AG10803 (cell line): ENCODE data around the gene BPIFA1.

ENCODE experiments used
- DNase-seq: peaks from one replicate; pipeline ENCODE4 v3.0.0; 2010; ENCODE audit warnings: low read depth
- H3K4me3 ChIP-seq: 2 replicates; pipeline ENCODE4 v1.5.1; 2011; ENCODE audit warnings: mild to moderate bottlenecking, low read length, control low read depth
- TF ChIP-seq, protein P1 (sequence below): conservative IDR thresholded peaks from 2 replicates; pipeline ENCODE4 v1.5.1; 2011; ENCODE audit warnings: mild to moderate bottlenecking, low read length, control low read depth, inconsistent platforms

BPIFA1 gene

DNA sequence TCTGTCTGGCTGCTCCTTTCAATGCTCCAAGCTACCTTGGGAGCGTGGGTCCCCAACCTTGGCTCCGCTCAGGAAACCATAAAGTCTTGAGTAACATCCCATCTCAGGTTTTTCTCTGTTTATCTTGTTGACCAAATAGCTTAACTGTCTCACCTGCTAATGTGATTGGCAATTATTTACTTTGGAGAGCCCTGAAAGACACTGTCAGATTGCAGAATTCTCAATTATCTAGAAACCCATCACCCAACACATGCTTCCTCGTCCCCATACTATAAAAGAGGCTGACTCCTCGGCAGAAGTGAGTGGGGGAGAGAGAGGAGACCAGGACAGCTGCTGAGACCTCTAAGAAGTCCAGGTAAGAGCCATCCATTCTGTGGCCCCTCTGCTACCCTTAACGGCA is at the start of gene BPIFA1:
Gene BPIFA1, plus strand, starts transcription at position 301 of the 400 bp plus-strand sequence. CDS start 1,716 bp downstream, outside the sequence.
- TF ChIP-seq, protein P1, sequence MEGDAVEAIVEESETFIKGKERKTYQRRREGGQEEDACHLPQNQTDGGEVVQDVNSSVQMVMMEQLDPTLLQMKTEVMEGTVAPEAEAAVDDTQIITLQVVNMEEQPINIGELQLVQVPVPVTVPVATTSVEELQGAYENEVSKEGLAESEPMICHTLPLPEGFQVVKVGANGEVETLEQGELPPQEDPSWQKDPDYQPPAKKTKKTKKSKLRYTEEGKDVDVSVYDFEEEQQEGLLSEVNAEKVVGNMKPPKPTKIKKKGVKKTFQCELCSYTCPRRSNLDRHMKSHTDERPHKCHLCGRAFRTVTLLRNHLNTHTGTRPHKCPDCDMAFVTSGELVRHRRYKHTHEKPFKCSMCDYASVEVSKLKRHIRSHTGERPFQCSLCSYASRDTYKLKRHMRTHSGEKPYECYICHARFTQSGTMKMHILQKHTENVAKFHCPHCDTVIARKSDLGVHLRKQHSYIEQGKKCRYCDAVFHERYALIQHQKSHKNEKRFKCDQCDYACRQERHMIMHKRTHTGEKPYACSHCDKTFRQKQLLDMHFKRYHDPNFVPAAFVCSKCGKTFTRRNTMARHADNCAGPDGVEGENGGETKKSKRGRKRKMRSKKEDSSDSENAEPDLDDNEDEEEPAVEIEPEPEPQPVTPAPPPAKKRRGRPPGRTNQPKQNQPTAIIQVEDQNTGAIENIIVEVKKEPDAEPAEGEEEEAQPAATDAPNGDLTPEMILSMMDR = no peak
- no peak for DNase-seq
- H3K4me3 ChIP-seq = no peak within 1 kb of the TSS

DNA sequence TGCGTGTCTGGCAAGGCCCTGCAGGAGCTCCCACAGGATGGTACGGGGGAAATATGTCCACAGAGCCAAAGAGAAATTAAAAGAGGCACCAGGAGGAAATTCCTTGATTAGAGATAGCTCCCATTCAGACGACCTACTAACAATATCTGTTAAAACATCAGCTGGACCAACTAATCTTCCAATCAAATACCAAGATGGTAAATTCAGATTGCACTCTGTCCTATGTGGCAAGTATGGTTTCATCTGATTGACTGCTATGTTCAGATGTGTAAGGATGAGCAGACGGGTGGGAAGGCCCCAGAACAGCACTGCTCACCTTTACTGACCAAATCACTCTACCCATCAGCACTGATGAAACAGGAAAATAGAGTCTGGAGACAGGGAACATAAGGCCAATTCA is 48.3 kb upstream of the BPIFA1 start:
- H3K4me3 ChIP-seq = no peak overlapping the region
- no peak for DNase-seq
- TF ChIP-seq, protein P1 = no peak

DNA sequence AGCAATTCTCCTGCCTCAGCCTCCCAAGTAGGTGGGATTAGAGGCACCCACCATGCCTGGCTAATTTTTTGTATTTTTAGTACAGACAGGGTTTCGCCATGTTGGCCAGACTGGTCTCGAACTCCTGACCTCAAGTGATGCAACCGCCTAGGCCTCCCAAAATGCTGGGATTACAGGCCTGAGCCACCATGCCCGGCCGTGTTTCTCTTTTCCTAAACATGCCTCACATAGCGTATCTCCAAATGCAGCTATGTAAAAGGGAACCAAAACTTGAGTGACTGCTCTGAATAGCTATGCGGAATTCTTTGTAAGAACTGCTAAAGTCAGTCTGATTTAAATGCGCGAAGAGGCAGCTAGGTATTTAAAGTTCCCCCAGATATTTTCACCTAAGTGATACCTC is 47.4 kb upstream of the BPIFA1 start:
- no peak overlapping the region for H3K4me3 ChIP-seq
- TF ChIP-seq, protein P1 = no peak
- DNase-seq = no peak

DNA sequence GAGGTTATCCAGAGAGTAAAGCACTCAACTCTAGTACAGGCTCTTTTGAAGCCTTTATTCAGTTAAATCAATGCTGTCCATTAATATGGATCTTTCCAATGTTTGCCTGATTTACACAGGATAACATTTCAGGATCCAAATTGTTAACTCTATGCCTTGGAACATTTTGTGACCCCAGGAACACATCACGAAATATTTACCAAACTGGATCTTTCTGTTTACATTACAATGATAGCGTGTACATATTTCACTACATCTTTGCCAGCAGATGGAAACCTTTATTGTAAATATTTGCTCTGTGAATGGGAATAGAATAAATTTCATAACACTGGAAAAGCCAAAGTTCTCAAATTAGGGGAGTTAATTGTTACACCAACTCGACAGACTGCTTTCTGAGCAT is 44.3 kb upstream of the BPIFA1 start:
- H3K4me3 ChIP-seq = no peak overlapping the region
- DNase-seq = no peak
- TF ChIP-seq, protein P1 = no peak

DNA sequence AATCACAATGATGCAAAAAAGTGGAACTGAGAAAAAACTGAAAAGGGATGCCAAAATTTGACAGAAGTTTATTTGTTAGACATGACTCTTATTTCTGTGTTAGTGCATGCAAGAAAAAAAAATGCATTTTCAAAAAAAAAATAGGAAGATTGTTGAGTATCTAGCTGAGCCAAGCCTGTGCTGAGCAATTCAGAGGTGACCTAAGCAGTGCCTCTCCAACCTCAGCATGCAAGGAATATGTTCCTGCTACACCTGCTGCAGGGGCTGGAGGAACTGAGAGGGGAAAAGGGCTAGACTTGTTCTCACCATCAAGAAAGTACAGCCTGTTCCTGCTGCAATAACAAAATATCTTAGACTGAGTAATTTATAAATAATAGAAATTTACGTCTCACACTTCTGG is 43.8 kb upstream of the BPIFA1 start:
- TF ChIP-seq, protein P1 = no peak
- no peak overlapping the region for H3K4me3 ChIP-seq
- DNase-seq = no peak

DNA sequence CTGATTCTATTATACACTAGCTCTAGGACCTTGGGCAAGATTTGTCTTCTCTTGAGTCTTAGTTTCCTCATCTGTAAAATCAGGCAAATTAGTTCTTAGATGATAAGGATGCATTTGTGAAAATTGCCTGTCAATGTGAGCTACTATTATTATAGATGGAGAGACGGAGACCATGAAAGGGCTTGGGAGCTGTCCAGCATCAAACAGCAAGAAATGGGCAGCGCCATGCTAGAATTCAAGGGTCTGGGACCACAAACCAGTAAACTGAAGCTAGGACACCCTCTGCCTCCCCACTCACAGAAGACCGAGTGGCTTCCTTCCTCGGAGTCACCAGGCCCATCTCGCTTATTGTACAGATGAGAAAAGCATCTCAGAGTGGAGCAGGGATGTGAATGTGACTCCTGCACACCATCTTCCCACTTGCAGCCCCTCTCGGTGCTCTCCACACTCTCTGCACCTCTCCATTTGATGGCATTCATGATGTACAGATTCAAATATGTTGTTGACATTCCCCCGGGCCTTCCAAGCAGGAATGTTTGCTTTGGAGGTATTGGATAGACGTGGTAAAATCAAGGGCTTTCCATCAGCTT is 42.8 kb upstream of the BPIFA1 start:
- no peak for DNase-seq
- no peak overlapping the region for H3K4me3 ChIP-seq
- TF ChIP-seq, protein P1 = no peak

DNA sequence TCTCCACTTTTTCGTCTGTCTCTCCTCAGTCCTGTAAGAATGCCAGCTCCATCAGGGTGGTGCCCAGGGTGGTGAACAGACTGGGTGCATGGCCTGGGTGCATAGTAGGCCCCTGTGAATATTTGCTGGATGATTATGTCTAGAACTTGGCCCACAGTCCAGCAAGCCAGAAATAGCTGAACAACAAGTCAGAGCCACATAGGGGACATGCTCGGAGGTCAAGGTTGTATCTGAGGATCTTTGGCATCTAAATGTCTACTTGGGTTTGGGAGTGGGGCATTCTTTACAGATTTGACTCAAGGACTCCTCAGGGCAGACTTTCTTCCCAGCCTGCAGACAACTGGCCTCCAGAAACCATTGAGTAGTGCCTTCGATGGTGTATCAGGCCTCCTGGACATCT is 36.8 kb upstream of the BPIFA1 start:
- no peak overlapping the region for H3K4me3 ChIP-seq
- TF ChIP-seq, protein P1 = no peak
- no peak for DNase-seq
